WTC11 (cell line): Measurements from ENCODE around the gene FBXO9. TPM values are rescaled to one million over a fixed set of nuclear protein-coding genes. Genes with fewer than 3 reads are reported as not detected.

Experiments
- ATAC-seq: fragments of 200-7000 bp; cut with Tn5 transposase; 2 replicates; pipeline ENCODE4 v1.10.0; 2021; ENCODE audit warnings: mild to moderate bottlenecking, moderate library complexity
- CTCF ChIA-PET: fragments of 300-600 bp; sonication (Branson Sonifier 250); formaldehyde crosslinking; loops from one replicate; lab custom pipeline; 2021; ENCODE audit warnings: antibody characterized with exemption; lab: Charles Lee
- POLR2A ChIA-PET: fragments of 350-600 bp; sonication (Branson Sonifier 250); formaldehyde crosslinking; loops from one replicate; lab custom pipeline; 2021; ENCODE audit warnings: antibody characterized with exemption; lab: Charles Lee
- DNase-seq: peaks from one replicate; pipeline ENCODE4 v3.0.0; 2021; ENCODE audit warnings: low spot score
- H3K27ac Mint-ChIP-seq: 2 replicates; pipeline ENCODE4 v1.8.0; 2021; ENCODE audit warnings: mixed read lengths
- H3K27me3 Mint-ChIP-seq: 2 replicates; pipeline ENCODE4 v1.8.0; 2021; ENCODE audit warnings: low read depth, mild to moderate bottlenecking, moderate library complexity, mixed read lengths
- H3K36me3 Mint-ChIP-seq: 2 replicates; pipeline ENCODE4 v1.8.0; 2021; ENCODE audit warnings: mixed read lengths
- H3K4me1 Mint-ChIP-seq: 2 replicates; pipeline ENCODE4 v1.8.0; 2022; ENCODE audit warnings: mixed read lengths
- H3K4me3 Mint-ChIP-seq: 2 replicates; pipeline ENCODE4 v1.8.0; 2021; ENCODE audit warnings: mild to moderate bottlenecking, moderate library complexity, mixed read lengths
- H3K9me3 Mint-ChIP-seq: 2 replicates; pipeline ENCODE4 v1.8.0; 2021; ENCODE audit warnings: mixed read lengths
- GABPB1 ChIP-seq: sonication (generic); formaldehyde crosslinking; IDR thresholded peaks from 2 replicates; pipeline ENCODE4 v1.8.1; 2023; ENCODE audit warnings: mild to moderate bottlenecking, missing genetic modification reagents
- HMGA2 ChIP-seq: fragments of 250-450 bp; sonication (Bioruptor Pico); IDR thresholded peaks from 2 replicates; pipeline ENCODE4 v1.4.0; 2021; ENCODE audit warnings: mild to moderate bottlenecking, moderate library complexity
- IRF1 ChIP-seq: sonication (generic); formaldehyde crosslinking; IDR thresholded peaks from 2 replicates; pipeline ENCODE4 v1.8.0; 2023; ENCODE audit warnings: missing genetic modification reagents
- KAT7 ChIP-seq: sonication (generic); formaldehyde crosslinking; IDR thresholded peaks from 2 replicates; pipeline ENCODE4 v1.8.1; 2023; ENCODE audit warnings: missing genetic modification reagents, mild to moderate bottlenecking, borderline replicate concordance
- MYBL2 ChIP-seq: sonication (generic); formaldehyde crosslinking; IDR thresholded peaks from 2 replicates; pipeline ENCODE4 v1.8.1; 2023; ENCODE audit warnings: mild to moderate bottlenecking, moderate library complexity, missing genetic modification reagents
- NFYB ChIP-seq: sonication (generic); formaldehyde crosslinking; conservative IDR thresholded peaks from 2 replicates; pipeline ENCODE4 v1.8.0; 2022; ENCODE audit warnings: low read depth, missing genetic modification reagents
- NR2C2 ChIP-seq: sonication (generic); formaldehyde crosslinking; IDR thresholded peaks from 2 replicates; pipeline ENCODE4 v1.8.0; 2022; ENCODE audit warnings: mild to moderate bottlenecking, missing genetic modification reagents
- SMAD4 ChIP-seq: sonication (generic); formaldehyde crosslinking; IDR thresholded peaks from 2 replicates; pipeline ENCODE4 v1.8.0; 2022; ENCODE audit warnings: mild to moderate bottlenecking, missing genetic modification reagents
- SP1 ChIP-seq: sonication (generic); formaldehyde crosslinking; conservative IDR thresholded peaks from 2 replicates; pipeline ENCODE4 v1.8.1; 2022; ENCODE audit warnings: missing genetic modification reagents
- TEAD4 ChIP-seq: sonication (generic); formaldehyde crosslinking; IDR thresholded peaks from 2 replicates; pipeline ENCODE4 v1.8.0; 2022; ENCODE audit warnings: mild to moderate bottlenecking, missing genetic modification reagents
- TP53 ChIP-seq: sonication (generic); formaldehyde crosslinking; IDR thresholded peaks from 2 replicates; pipeline ENCODE4 v1.8.1; 2023; ENCODE audit warnings: mild to moderate bottlenecking, missing genetic modification reagents
- USF1 ChIP-seq: sonication (generic); formaldehyde crosslinking; IDR thresholded peaks from 2 replicates; pipeline ENCODE4 v1.8.0; 2022; ENCODE audit warnings: mild to moderate bottlenecking, missing genetic modification reagents
- ZNF317 ChIP-seq: sonication (generic); formaldehyde crosslinking; IDR thresholded peaks from 2 replicates; pipeline ENCODE4 v1.8.1; 2023; ENCODE audit warnings: low read depth, mild to moderate bottlenecking, moderate library complexity, missing genetic modification reagents, borderline replicate concordance
- ZNF512 ChIP-seq: sonication (generic); formaldehyde crosslinking; IDR thresholded peaks from 2 replicates; pipeline ENCODE4 v1.8.1; 2022; ENCODE audit warnings: missing genetic modification reagents, borderline replicate concordance
- total RNA-seq: library from RNA; stranded (reverse); gene quantifications from 3 replicates; pipeline ENCODE4 v1.2.3, GENCODE V29; 2021
- TF ChIP-seq, protein P1 (sequence below): sonication (generic); formaldehyde crosslinking; IDR thresholded peaks from 2 replicates; pipeline ENCODE4 v1.8.1; 2022; ENCODE audit warnings: low read depth, mild to moderate bottlenecking, moderate library complexity, missing genetic modification reagents, borderline replicate concordance
- TF ChIP-seq, protein P2 (sequence below): sonication (generic); formaldehyde crosslinking; IDR thresholded peaks from 2 replicates; pipeline ENCODE4 v1.8.1; 2023; ENCODE audit warnings: mild to moderate bottlenecking, missing genetic modification reagents, borderline replicate concordance

Gene FBXO9
- total RNA-seq, 1 experiment from 2014 or later: 54.4 TPM

GRCh38 chr6:53112871-53113270, 47.7 kb downstream of the FBXO9 start:
- Mint-ChIP-seq H3K27ac (no peak overlapping the region), H3K4me1 (peaks cover 2% of the 10 kb centered on the region; the same call in 1 of the 2 replicates), H3K9me3 (peaks cover 19% of the 10 kb centered on the region), H3K27me3 (no peaks in the 10 kb centered on the region; the same call in 1 of the 2 replicates), H3K4me3 (no peak overlapping the region), H3K36me3 (peaks cover 6% of the 10 kb centered on the region)
- TF ChIP-seq SP1 (CRISPR knock-in tag): no peak
- TF ChIP-seq TP53 (CRISPR knock-in tag): no peak
- no peak for TF ChIP-seq HMGA2
- TF ChIP-seq ZNF512 (CRISPR knock-in tag): no peak
- TF ChIP-seq TEAD4: no peak
- CTCF ChIA-PET: interaction anchor here (0.6 to 1.7 kb wide), 6 partner anchors 9 to 380 kb away, joined by 3 to 4 read pairs (median 4); no protein-coding TSS in a partner anchor
- ATAC-seq (no peak; the same call in 1 of the 2 replicates), DNase-seq (no peak)
- POLR2A ChIA-PET: no interaction called here

DNA sequence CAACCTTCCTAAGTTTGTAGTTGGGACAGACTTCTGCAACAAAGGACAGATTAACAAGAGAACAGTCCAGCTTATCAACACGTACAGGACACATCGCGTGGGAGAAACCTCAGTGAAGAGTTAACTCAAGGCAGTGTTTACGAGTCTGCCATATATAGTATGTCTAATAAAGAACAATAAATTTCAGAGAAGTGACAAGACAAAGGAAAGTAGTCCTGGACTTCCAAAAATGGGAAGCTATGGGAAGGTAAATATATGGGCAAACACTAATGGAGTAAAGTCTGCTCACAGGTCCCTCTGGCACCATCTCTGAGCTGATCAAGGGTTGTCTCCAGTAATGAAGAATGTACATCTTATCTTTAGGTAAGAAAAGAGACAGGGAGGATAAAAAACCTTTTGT, 48.5 kb downstream of the FBXO9 start:
- Mint-ChIP-seq H3K4me3 (no peak overlapping the region), H3K4me1 (peaks cover 7% of the 10 kb centered on the region), H3K9me3 (peaks cover 19% of the 10 kb centered on the region), H3K27me3 (no peaks in the 10 kb centered on the region; the same call in 1 of the 2 replicates), H3K27ac (no peak overlapping the region), H3K36me3 (peaks cover 6% of the 10 kb centered on the region)
- TF ChIP-seq GABPB1 (CRISPR knock-in tag) (no peak), USF1 (no peak), MYBL2 (CRISPR knock-in tag) (no peak), IRF1 (CRISPR knock-in tag) (no peak), NR2C2 (CRISPR knock-in tag) (no peak), KAT7 (CRISPR knock-in tag) (no peak), SMAD4 (no peak), NFYB (CRISPR knock-in tag) (no peak), ZNF317 (CRISPR knock-in tag) (no peak)
- TF ChIP-seq, protein P1, sequence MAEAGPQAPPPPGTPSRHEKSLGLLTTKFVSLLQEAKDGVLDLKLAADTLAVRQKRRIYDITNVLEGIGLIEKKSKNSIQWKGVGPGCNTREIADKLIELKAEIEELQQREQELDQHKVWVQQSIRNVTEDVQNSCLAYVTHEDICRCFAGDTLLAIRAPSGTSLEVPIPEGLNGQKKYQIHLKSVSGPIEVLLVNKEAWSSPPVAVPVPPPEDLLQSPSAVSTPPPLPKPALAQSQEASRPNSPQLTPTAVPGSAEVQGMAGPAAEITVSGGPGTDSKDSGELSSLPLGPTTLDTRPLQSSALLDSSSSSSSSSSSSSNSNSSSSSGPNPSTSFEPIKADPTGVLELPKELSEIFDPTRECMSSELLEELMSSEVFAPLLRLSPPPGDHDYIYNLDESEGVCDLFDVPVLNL: no peak
- TF ChIP-seq, protein P2, sequence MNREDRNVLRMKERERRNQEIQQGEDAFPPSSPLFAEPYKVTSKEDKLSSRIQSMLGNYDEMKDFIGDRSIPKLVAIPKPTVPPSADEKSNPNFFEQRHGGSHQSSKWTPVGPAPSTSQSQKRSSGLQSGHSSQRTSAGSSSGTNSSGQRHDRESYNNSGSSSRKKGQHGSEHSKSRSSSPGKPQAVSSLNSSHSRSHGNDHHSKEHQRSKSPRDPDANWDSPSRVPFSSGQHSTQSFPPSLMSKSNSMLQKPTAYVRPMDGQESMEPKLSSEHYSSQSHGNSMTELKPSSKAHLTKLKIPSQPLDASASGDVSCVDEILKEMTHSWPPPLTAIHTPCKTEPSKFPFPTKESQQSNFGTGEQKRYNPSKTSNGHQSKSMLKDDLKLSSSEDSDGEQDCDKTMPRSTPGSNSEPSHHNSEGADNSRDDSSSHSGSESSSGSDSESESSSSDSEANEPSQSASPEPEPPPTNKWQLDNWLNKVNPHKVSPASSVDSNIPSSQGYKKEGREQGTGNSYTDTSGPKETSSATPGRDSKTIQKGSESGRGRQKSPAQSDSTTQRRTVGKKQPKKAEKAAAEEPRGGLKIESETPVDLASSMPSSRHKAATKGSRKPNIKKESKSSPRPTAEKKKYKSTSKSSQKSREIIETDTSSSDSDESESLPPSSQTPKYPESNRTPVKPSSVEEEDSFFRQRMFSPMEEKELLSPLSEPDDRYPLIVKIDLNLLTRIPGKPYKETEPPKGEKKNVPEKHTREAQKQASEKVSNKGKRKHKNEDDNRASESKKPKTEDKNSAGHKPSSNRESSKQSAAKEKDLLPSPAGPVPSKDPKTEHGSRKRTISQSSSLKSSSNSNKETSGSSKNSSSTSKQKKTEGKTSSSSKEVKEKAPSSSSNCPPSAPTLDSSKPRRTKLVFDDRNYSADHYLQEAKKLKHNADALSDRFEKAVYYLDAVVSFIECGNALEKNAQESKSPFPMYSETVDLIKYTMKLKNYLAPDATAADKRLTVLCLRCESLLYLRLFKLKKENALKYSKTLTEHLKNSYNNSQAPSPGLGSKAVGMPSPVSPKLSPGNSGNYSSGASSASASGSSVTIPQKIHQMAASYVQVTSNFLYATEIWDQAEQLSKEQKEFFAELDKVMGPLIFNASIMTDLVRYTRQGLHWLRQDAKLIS (CRISPR knock-in tag): no peak
- ATAC-seq (no peak), DNase-seq (no peak)
- CTCF ChIA-PET: interaction anchor here (1.4 to 1.7 kb wide), 3 partner anchors 10 to 379 kb away, joined by 3 to 4 read pairs (median 4); no protein-coding TSS in a partner anchor
- POLR2A ChIA-PET: no interaction called here
